Adipocyte (in vitro differentiated cells): ENCODE results near the gene ZCCHC12.
A peak's percentile ranks its signal among the peaks of the same experiment; 100 is the strongest.

Experiments used
- DNase-seq: peaks from one replicate; pipeline ENCODE4 v3.0.0-alpha.2; 2015; ENCODE audit warnings: low read depth
- H3K27me3 ChIP-seq: replicated peaks from 2 replicates; pipeline ENCODE4 v1.7.0; 2013; ENCODE audit warnings: mild to moderate bottlenecking, low read length, moderate library complexity; ENCODE audit not compliant: control insufficient read depth, insufficient read depth
- H3K36me3 ChIP-seq: 2 replicates; pipeline ENCODE4 v1.7.0; 2013; ENCODE audit warnings: low read length, mild to moderate bottlenecking, moderate library complexity; ENCODE audit not compliant: control insufficient read depth, insufficient read depth, severe bottlenecking
- H3K4me1 ChIP-seq: 2 replicates; pipeline ENCODE4 v1.7.0; 2013; ENCODE audit warnings: mild to moderate bottlenecking, low read length, moderate library complexity; ENCODE audit not compliant: control insufficient read depth, insufficient read depth
- H3K4me3 ChIP-seq: 2 replicates; pipeline ENCODE4 v1.7.0; 2013; ENCODE audit warnings: mild to moderate bottlenecking, low read length, moderate library complexity
- H3K9ac ChIP-seq: 2 replicates; pipeline ENCODE4 v1.7.0; 2013; ENCODE audit warnings: mild to moderate bottlenecking, low read length, moderate library complexity
- H3K9me3 ChIP-seq: 2 replicates; pipeline ENCODE4 v1.7.0; 2013; ENCODE audit warnings: mild to moderate bottlenecking, low read length, moderate library complexity; ENCODE audit not compliant: control insufficient read depth

Gene ZCCHC12

DNA sequence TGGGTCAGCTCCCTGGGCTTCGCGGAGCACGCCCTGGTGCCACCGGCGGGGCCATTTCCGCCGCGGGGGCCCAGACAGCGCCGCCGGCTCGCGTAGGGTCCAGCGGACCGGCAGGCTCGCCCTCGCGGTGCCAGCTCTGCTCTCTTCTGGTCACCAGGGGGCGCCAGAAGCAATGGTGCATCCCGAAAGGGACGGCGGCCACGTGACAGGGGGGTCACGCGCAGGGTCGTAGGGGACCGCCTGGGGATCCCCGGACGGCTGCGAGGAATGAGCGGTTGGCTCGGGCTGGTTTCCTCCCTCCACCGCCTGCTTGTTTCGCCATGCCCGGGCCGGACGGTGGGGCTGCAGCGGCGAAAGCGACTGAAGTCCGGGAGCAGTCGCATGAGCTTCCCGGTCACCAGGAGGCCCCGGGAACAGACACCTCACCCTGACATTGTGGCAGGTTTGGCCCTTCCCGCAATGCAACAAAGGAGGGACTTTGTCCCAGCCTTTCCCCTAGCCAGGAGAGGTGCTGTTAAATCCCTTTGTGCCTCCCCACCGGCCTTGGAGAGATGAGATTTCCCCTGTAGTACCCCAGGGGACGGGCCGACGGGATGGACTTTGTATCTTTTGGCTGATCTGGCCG lies 15.8 kb downstream of the ZCCHC12 start:
- H3K4me1 ChIP-seq = no peaks in the 10 kb centered on the region
- H3K36me3 ChIP-seq = no peaks in the 10 kb centered on the region
- peak overlapping the region; percentile 28 for H3K9ac ChIP-seq
- H3K4me3 ChIP-seq = peak overlapping the region; percentile 72
- H3K9me3 ChIP-seq = no peaks in the 10 kb centered on the region
- peaks cover 6% of the 10 kb centered on the region for H3K27me3 ChIP-seq
- peak; percentile 77 for DNase-seq

DNA sequence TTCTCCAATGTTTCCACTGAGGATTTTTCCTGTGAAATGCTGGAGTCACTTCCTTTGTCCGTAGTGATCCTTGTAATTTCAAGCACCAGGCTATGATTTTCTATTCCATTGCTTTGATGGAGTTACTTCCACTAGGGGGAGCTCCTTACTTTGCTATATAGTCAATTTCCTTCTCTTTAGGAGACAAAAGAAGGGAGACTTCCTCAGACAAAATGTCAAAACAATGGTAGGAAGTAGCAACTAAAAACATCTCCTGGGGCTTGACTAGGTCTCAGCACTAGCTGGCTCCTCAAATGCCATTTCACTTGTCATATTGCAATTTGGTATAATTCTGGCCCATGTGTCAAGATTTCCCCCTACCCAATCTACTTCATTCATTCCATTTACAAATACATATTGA lies 24.1 kb downstream of the ZCCHC12 start:
- peak; percentile 79 for DNase-seq
- Histone ChIP-seq H3K36me3 (no peaks in the 10 kb centered on the region), H3K4me3 (no peak overlapping the region), H3K9ac (no peak overlapping the region), H3K4me1 (no peaks in the 10 kb centered on the region), H3K27me3 (peaks cover 19% of the 10 kb centered on the region), H3K9me3 (no peaks in the 10 kb centered on the region)

DNA sequence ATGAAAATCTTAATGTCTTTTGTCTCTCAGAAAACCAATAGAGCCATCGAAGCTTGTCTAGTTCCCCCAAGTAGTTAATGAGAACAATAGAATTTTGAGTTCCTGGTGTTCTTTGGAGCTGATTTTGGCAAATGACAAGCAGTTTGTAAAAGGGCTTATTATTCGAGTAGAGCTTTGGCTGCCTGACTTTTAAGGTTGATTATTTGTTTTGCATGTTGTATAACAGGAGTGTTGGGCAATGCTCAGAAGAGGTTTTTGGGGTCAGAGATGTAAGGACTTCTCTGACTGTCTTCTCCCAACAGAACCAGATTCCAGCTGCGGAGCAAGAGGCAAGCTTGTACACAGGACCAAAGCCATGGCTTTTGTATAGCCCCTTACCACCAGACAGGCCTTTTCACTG lies 30.0 kb downstream of the ZCCHC12 start:
- no peaks in the 10 kb centered on the region for H3K4me1 ChIP-seq
- no peaks in the 10 kb centered on the region for H3K36me3 ChIP-seq
- H3K4me3 ChIP-seq = no peak overlapping the region
- no peaks in the 10 kb centered on the region for H3K9me3 ChIP-seq
- H3K27me3 ChIP-seq = peaks cover 39% of the 10 kb centered on the region
- DNase-seq = no peak
- H3K9ac ChIP-seq = no peak overlapping the region

DNA sequence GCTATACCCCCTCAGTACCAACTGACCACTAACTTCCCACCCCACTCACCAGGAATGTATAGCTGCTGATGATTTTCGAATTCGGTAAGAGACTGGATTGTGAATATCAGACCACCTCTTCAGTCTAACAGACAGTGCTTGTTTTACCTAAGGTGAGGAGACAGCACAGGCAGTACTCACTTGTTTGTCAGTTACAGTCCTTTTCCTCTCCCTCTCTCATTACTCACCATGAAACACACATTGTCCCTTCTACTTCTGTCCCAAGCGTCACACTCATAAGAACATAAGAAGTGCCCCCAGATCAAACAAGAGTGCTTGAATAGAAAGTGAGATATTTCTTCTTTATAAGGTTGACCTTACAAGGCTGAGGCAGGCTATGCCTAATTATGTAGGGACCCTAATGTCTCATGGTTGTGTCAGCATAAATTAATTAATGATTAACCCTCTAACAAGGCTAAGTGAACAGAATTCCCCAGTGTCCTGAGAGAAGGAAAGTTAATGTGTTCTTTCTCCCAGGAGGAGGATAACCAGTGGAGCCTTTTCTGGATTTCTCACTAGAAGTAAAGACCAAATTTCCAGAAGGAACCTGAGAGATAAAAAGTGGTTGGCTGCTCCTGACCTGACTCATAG lies 32.2 kb downstream of the ZCCHC12 start:
- H3K4me3 ChIP-seq = no peak overlapping the region
- peaks cover 30% of the 10 kb centered on the region for H3K27me3 ChIP-seq
- DNase-seq = no peak
- H3K9me3 ChIP-seq = peaks cover 4% of the 10 kb centered on the region
- H3K9ac ChIP-seq = no peak overlapping the region
- no peaks in the 10 kb centered on the region for H3K36me3 ChIP-seq
- no peaks in the 10 kb centered on the region for H3K4me1 ChIP-seq

- no peak for DNase-seq
- no peak overlapping the region for H3K4me3 ChIP-seq
- H3K9ac ChIP-seq = no peak overlapping the region
- peaks cover 4% of the 10 kb centered on the region for H3K9me3 ChIP-seq
- no peaks in the 10 kb centered on the region for H3K36me3 ChIP-seq
- H3K4me1 ChIP-seq = no peaks in the 10 kb centered on the region
- peaks cover 25% of the 10 kb centered on the region for H3K27me3 ChIP-seq
These were observed 33.4 kb downstream of the ZCCHC12 start for GRCh38 chrX:118857006-118857405.

DNA sequence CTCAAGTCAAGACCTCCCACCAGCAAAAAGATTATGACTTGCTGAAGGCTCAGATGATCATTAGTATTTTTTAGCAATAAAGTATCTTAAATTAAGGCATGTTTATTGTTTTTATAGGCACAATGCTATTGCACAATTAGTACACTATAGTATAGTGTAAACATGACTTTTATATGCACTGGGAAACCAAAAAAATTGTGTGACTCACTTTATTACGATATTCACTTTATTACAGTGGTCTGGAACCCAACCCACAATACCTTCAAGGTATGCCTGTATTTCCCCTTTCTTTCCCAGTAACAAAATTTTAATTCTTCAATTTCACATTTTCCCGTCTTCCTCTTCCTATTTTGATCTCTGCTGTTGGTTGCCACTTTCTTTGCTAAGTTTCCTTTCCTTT lies 37.7 kb downstream of the ZCCHC12 start:
- no peak overlapping the region for H3K9ac ChIP-seq
- H3K27me3 ChIP-seq = peaks cover 14% of the 10 kb centered on the region
- H3K9me3 ChIP-seq = peaks cover 4% of the 10 kb centered on the region
- H3K4me3 ChIP-seq = no peak overlapping the region
- no peaks in the 10 kb centered on the region for H3K36me3 ChIP-seq
- H3K4me1 ChIP-seq = no peaks in the 10 kb centered on the region
- no peak for DNase-seq

DNA sequence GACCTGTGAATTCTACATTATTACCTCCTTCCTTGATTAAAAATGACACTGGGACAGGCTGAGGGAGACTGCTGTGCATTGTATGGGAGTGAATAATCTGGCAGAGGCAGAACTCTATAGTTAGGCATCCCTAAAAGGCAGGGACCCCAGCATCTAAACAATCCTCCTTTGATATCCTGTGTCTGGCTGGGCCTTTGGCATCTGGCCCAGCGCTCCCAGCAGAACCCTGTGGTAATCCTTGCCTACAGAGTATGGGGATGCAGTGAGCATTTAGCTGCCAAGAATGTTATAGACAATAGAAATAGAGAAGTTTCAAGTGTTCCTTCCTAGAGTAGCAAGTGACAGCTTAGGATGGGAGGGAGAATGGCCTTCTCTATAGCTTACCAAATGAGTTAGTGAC lies 38.5 kb downstream of the ZCCHC12 start:
- Histone ChIP-seq H3K9me3 (peaks cover 4% of the 10 kb centered on the region), H3K9ac (no peak overlapping the region), H3K27me3 (peaks cover 19% of the 10 kb centered on the region), H3K4me3 (no peak overlapping the region), H3K4me1 (no peaks in the 10 kb centered on the region), H3K36me3 (no peaks in the 10 kb centered on the region)
- no peak for DNase-seq

- no peak overlapping the region for H3K9ac ChIP-seq
- no peaks in the 10 kb centered on the region for H3K4me1 ChIP-seq
- DNase-seq = no peak
- H3K9me3 ChIP-seq = peaks cover 4% of the 10 kb centered on the region
- H3K4me3 ChIP-seq = no peak overlapping the region
- no peaks in the 10 kb centered on the region for H3K36me3 ChIP-seq
- peaks cover 23% of the 10 kb centered on the region for H3K27me3 ChIP-seq
These were observed 39.4 kb downstream of the ZCCHC12 start for GRCh38 chrX:118862979-118863378.

- H3K36me3 ChIP-seq = no peaks in the 10 kb centered on the region
- H3K9me3 ChIP-seq = peaks cover 4% of the 10 kb centered on the region
- no peaks in the 10 kb centered on the region for H3K4me1 ChIP-seq
- H3K4me3 ChIP-seq = no peak overlapping the region
- H3K27me3 ChIP-seq = peaks cover 23% of the 10 kb centered on the region
- no peak overlapping the region for H3K9ac ChIP-seq
- no peak for DNase-seq
These were observed 40.5 kb downstream of the ZCCHC12 start for GRCh38 chrX:118864063-118864635.

DNA sequence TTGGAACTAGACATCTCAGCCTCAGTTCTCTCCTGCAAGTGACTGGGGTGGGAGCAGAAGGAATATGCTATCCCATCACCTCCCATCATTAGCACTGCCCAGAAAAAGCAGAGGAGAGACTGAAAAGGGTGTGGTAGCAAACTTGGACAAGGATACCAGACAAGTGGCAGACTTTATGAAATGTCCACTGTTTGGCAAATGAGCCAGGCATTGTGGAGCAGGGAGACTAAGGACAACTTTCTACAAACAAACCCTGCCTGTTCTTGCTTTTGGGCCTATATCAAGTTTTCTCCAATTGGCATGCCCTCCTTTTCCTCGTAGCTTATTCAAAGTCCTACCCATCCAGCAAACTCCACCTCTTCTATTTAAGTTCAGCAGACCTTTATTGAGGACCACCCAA lies 41.6 kb downstream of the ZCCHC12 start:
- H3K4me1 ChIP-seq = no peaks in the 10 kb centered on the region
- peaks cover 23% of the 10 kb centered on the region for H3K27me3 ChIP-seq
- no peaks in the 10 kb centered on the region for H3K36me3 ChIP-seq
- DNase-seq = no peak
- H3K9ac ChIP-seq = no peak overlapping the region
- H3K4me3 ChIP-seq = no peak overlapping the region
- H3K9me3 ChIP-seq = no peaks in the 10 kb centered on the region

- Histone ChIP-seq H3K9ac (no peak overlapping the region), H3K36me3 (no peaks in the 10 kb centered on the region), H3K4me1 (peaks cover 7% of the 10 kb centered on the region), H3K27me3 (peaks cover 23% of the 10 kb centered on the region), H3K4me3 (no peak overlapping the region), H3K9me3 (no peaks in the 10 kb centered on the region)
- DNase-seq = no peak
These were observed 43.6 kb downstream of the ZCCHC12 start for GRCh38 chrX:118867251-118867650.
